Lower leg skin (tissue), 3 donors: ENCODE results near the gene NUDT3.

Source experiments
- POLR2A ChIP-seq, 2 donors: fragments of 450-650 bp; IDR thresholded peaks; one replicate each; pipeline ENCODE4 v1.6.1; 2016 to 2017; ENCODE audit warnings: antibody characterized with exemption in 2 of 2, mild to moderate bottlenecking in 1 of 2, moderate library complexity in 1 of 2
- TF ChIP-seq, protein P1 (sequence below), 3 donors: fragments of 450-650 bp; IDR thresholded peaks; one replicate each; pipeline ENCODE4 v1.5.1; 2016; ENCODE audit warnings: antibody characterized with exemption in 3 of 3, mild to moderate bottlenecking in 3 of 3, moderate library complexity in 2 of 3

DNA sequence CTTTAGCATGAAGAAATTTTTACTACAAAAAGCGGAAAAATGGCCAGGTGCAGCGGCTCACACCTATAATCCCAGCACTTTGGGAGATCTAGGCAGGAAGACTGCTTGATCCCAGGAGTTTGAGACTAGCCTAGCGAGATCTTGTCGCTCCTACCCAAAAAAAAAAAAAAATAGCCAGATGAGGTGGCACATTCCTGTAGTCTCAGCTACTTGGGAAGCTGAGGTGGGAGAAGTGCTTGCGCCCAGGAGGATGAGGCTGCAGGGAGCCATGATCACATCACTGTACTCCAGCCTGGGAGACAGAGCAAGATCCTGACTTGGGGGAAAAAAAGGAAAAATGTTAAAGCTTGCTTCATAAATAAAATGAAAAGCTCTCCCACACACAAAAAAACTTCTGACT is 14.5 kb downstream of the NUDT3 start:
- TF ChIP-seq, protein P1, sequence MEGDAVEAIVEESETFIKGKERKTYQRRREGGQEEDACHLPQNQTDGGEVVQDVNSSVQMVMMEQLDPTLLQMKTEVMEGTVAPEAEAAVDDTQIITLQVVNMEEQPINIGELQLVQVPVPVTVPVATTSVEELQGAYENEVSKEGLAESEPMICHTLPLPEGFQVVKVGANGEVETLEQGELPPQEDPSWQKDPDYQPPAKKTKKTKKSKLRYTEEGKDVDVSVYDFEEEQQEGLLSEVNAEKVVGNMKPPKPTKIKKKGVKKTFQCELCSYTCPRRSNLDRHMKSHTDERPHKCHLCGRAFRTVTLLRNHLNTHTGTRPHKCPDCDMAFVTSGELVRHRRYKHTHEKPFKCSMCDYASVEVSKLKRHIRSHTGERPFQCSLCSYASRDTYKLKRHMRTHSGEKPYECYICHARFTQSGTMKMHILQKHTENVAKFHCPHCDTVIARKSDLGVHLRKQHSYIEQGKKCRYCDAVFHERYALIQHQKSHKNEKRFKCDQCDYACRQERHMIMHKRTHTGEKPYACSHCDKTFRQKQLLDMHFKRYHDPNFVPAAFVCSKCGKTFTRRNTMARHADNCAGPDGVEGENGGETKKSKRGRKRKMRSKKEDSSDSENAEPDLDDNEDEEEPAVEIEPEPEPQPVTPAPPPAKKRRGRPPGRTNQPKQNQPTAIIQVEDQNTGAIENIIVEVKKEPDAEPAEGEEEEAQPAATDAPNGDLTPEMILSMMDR (IDR thresholded peaks at IDR 0.05) = no peak
- no peak for TF ChIP-seq POLR2A (IDR thresholded peaks at IDR 0.05)
